H1 (cell line): ENCODE data around the gene GARNL3.

Experiments
- CEBPB ChIP-seq: IDR thresholded peaks from 2 replicates; pipeline ENCODE4 v1.6.1; 2012; ENCODE audit warnings: low read depth, low read length
- CTCF ChIP-seq, 3 experiments: IDR thresholded peaks; 1 replicate in 2 of 3; 2 replicates in 1 of 3; pipeline versions ENCODE4 v1.5.1 to v1.6.1; 2011; ENCODE audit warnings: low read length in 3 of 3, mild to moderate bottlenecking in 3 of 3, inconsistent platforms in 2 of 3, low read depth in 1 of 3, moderate library complexity in 1 of 3; ENCODE audit not compliant: insufficient read depth in 1 of 3; ENCODE audit errors: control extremely low read depth in 1 of 3
- EP300 ChIP-seq, 2 experiments: IDR thresholded peaks; 1 replicate in 1 of 2; 2 replicates in 1 of 2; pipeline ENCODE4 v1.6.1; 2011 to 2012; ENCODE audit warnings: low read depth in 2 of 2, low read length in 2 of 2, mild to moderate bottlenecking in 2 of 2, borderline replicate concordance in 1 of 2, inconsistent platforms in 1 of 2, moderate library complexity in 1 of 2
- GTF2F1 ChIP-seq: IDR thresholded peaks from 2 replicates; pipeline ENCODE4 v1.6.1; 2012; ENCODE audit warnings: low read depth, low read length, improper control_type of control experiment, borderline replicate concordance
- HDAC2 ChIP-seq, 2 experiments: fragments of 300-600 bp in 1 of 2; sonication (generic) in 1 of 2; IDR thresholded peaks; 2 replicates each; pipeline ENCODE4 v1.6.1; 2011 to 2012; ENCODE audit warnings: low read depth in 2 of 2, low read length in 2 of 2, mild to moderate bottlenecking in 2 of 2, moderate library complexity in 2 of 2, borderline replicate concordance in 1 of 2, inconsistent platforms in 1 of 2
- JUN ChIP-seq: IDR thresholded peaks from 2 replicates; pipeline ENCODE4 v1.6.1; 2011; ENCODE audit warnings: low read depth, mild to moderate bottlenecking, improper control_type of control experiment, low read length
- MAX ChIP-seq: IDR thresholded peaks from 2 replicates; pipeline ENCODE4 v1.6.1; 2012; ENCODE audit warnings: inconsistent platforms
- NANOG ChIP-seq: IDR thresholded peaks from 2 replicates; pipeline ENCODE4 v1.6.1; 2011; ENCODE audit warnings: low read length, low read depth, mild to moderate bottlenecking, inconsistent platforms; ENCODE audit not compliant: insufficient read depth, poor library complexity, severe bottlenecking
- POLR2A ChIP-seq, 2 experiments: IDR thresholded peaks; 1 replicate in 1 of 2; 2 replicates in 1 of 2; pipeline ENCODE4 v1.6.1; 2011; ENCODE audit warnings: low read depth in 2 of 2, low read length in 2 of 2, mild to moderate bottlenecking in 2 of 2; ENCODE audit errors: control extremely low read depth in 1 of 2
- POLR2AphosphoS5 ChIP-seq: IDR thresholded peaks from 2 replicates; pipeline ENCODE4 v1.6.1; 2011; ENCODE audit warnings: low read depth, low read length
- RAD21 ChIP-seq, 2 experiments: IDR thresholded peaks in 1 of 2; conservative IDR thresholded peaks in 1 of 2; 2 replicates each; pipeline ENCODE4 v1.6.1; 2011; ENCODE audit warnings: low read depth in 2 of 2, low read length in 2 of 2, improper control_type of control experiment in 1 of 2, inconsistent platforms in 1 of 2, mild to moderate bottlenecking in 1 of 2, moderate library complexity in 1 of 2
- SP2 ChIP-seq: IDR thresholded peaks from 2 replicates; pipeline ENCODE4 v1.6.1; 2012; ENCODE audit warnings: mild to moderate bottlenecking, low read length, inconsistent platforms
- USF2 ChIP-seq: IDR thresholded peaks from 2 replicates; pipeline ENCODE4 v1.6.1; 2011; ENCODE audit warnings: low read length, improper control_type of control experiment

- TF ChIP-seq CTCF (IDR thresholded peaks at IDR 0.05; ENCODE audit: control extremely low read depth in 1 of 3, insufficient read depth in 1 of 3, low read depth in 1 of 3, low read length in 3 of 3) = no peak
- TF ChIP-seq RAD21 (IDR thresholded peaks at IDR 0.05 in 1 of 2, conservative IDR thresholded peaks at IDR 0.05 in 1 of 2; ENCODE audit: low read depth in 2 of 2, low read length in 2 of 2) = no peak
- TF ChIP-seq USF2 = no peak
- TF ChIP-seq CEBPB = no peak
- no peak for TF ChIP-seq MAX
- no peak for TF ChIP-seq SP2
- no peak for TF ChIP-seq NANOG
- TF ChIP-seq HDAC2 (IDR thresholded peaks at IDR 0.05; ENCODE audit: borderline replicate concordance in 1 of 2, low read depth in 2 of 2, low read length in 2 of 2) = no peak
- TF ChIP-seq JUN = no peak
- no peak for TF ChIP-seq EP300 (IDR thresholded peaks at IDR 0.05; ENCODE audit: borderline replicate concordance in 1 of 2, low read depth in 2 of 2, low read length in 2 of 2)
- no peak for TF ChIP-seq GTF2F1
- no peak for TF ChIP-seq POLR2AphosphoS5
- no peak for TF ChIP-seq POLR2A (IDR thresholded peaks at IDR 0.05; ENCODE audit: control extremely low read depth in 1 of 2, low read depth in 2 of 2, low read length in 2 of 2)
Measured at GRCh38 chr9:127334725-127335124, 70.2 kb downstream of the GARNL3 start.
